Vagina (tissue), 2 donors: Measurements from ENCODE around the gene CERCAM. TPM values are rescaled to one million over a fixed set of nuclear protein-coding genes. Genes with fewer than 3 reads are reported as not detected.

ENCODE experiments used
- DNase-seq, 2 donors: peaks; one replicate each; pipeline ENCODE4 v3.0.0-alpha.2; 2017; ENCODE audit errors: extremely low spot score in 2 of 2
- H3K27ac ChIP-seq: fragments of 200-600 bp; sonication (generic); one replicate; pipeline ENCODE4 v1.5.1; 2019
- H3K27me3 ChIP-seq: fragments of 200-600 bp; sonication (generic); one replicate; pipeline ENCODE4 v1.5.1; 2019
- H3K36me3 ChIP-seq, 2 donors: fragments of 200-600 bp; sonication (generic); one replicate each; pipeline ENCODE4 v1.5.1; 2017 to 2019
- H3K4me1 ChIP-seq: fragments of 200-600 bp; sonication (generic); one replicate; pipeline ENCODE4 v1.5.1; 2019
- H3K4me3 ChIP-seq, 2 donors: fragments of 200-600 bp; sonication (generic); 1 replicate in 1 of 2; 2 replicates in 1 of 2; pipeline ENCODE4 v1.5.1; 2016 to 2019
- H3K9me3 ChIP-seq: fragments of 200-600 bp; sonication (generic); one replicate; pipeline ENCODE4 v1.5.1; 2019
- POLR2A ChIP-seq, 2 donors: fragments of 450-650 bp; IDR thresholded peaks; one replicate each; pipeline ENCODE4 v1.6.1; 2017; ENCODE audit warnings: antibody characterized with exemption in 2 of 2, mild to moderate bottlenecking in 2 of 2, moderate library complexity in 2 of 2
- POLR2AphosphoS5 ChIP-seq, 2 donors: sonication (generic); formaldehyde crosslinking; IDR thresholded peaks; one replicate each; pipeline ENCODE4 v1.9.0; 2017; ENCODE audit warnings: antibody characterized with exemption in 2 of 2, mild to moderate bottlenecking in 2 of 2, low read depth in 1 of 2; ENCODE audit not compliant: insufficient read depth in 1 of 2
- intact Hi-C: fragments of 100-400 bp; cut with DNase I; formaldehyde crosslinking; loops from one replicate; pipeline ENCODE4 v1.15.1; 2023
- total RNA-seq: library from RNA; depleted of rRNA; stranded (reverse); fragments of >200 nt; gene quantifications from one replicate; pipeline ENCODE4 v1.2.3, GENCODE V29; 2016
- TF ChIP-seq, protein P1 (sequence below), 3 experiments: fragments of 450-650 bp in 2 of 3; fragments of 200-600 bp in 1 of 3; sonication (generic) in 1 of 3; IDR thresholded peaks; one replicate each; pipeline ENCODE4 v1.5.1; 2017 to 2019; ENCODE audit warnings: antibody characterized with exemption in 3 of 3, mild to moderate bottlenecking in 2 of 3, moderate library complexity in 2 of 3

CERCAM gene
- total RNA-seq, 1 donor from 2014 or later: 36.1 TPM

DNA sequence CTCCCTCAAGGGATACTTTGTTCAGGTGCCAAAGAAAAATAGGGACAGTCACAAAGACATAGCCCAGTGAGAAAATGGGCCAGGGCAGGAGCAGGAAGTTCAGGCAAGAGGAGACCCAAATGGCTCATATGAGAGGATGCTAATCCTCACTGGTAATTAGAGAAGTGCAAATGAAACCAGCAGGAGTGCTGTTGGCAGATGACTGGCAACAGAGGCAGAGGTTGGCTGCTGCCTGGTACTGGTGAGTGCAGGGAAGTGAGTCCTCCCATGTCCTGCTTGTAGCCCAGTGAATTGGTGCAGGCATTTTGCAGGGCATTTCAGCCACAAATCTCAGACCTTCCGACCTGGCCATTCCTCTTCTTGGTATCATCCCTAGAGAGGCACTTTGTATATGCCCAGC is 58.6 kb downstream of the CERCAM start:
- Histone ChIP-seq H3K27me3 (no peaks in the 10 kb centered on the region), H3K9me3 (no peaks in the 10 kb centered on the region), H3K27ac (no peak overlapping the region), H3K36me3 (peaks cover 0 to 33% of the 10 kb centered on the region in 2 donors), H3K4me1 (no peaks in the 10 kb centered on the region), H3K4me3 (no peak overlapping the region)
- DNase-seq: no peak
- intact Hi-C loops: no loop called here
- TF ChIP-seq, protein P1, sequence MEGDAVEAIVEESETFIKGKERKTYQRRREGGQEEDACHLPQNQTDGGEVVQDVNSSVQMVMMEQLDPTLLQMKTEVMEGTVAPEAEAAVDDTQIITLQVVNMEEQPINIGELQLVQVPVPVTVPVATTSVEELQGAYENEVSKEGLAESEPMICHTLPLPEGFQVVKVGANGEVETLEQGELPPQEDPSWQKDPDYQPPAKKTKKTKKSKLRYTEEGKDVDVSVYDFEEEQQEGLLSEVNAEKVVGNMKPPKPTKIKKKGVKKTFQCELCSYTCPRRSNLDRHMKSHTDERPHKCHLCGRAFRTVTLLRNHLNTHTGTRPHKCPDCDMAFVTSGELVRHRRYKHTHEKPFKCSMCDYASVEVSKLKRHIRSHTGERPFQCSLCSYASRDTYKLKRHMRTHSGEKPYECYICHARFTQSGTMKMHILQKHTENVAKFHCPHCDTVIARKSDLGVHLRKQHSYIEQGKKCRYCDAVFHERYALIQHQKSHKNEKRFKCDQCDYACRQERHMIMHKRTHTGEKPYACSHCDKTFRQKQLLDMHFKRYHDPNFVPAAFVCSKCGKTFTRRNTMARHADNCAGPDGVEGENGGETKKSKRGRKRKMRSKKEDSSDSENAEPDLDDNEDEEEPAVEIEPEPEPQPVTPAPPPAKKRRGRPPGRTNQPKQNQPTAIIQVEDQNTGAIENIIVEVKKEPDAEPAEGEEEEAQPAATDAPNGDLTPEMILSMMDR (IDR thresholded peaks at IDR 0.05): no peak
- no peak for TF ChIP-seq POLR2A (IDR thresholded peaks at IDR 0.05)

DNA sequence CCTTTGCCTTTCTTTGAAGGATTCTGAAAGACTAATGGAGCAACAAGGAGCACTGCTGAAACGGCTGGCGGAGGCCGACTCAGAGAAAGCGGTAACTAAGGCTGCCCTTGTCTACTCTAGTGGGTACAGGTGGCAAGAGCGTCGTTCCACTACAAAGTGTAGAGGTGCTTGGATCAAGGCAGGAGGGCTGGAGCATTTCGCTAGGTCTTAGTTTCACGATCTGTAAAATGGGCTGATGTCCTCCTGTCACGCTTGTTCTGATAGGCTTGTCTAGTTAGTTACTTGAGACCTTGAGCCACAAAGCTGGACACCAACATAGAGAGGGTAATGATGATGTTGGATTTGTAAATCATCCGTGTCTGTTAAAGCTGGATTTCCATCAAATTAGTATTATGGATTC is 60.9 kb downstream of the CERCAM start:
- Histone ChIP-seq H3K36me3 (peaks cover 0 to 45% of the 10 kb centered on the region in 2 donors), H3K4me3 (no peak overlapping the region), H3K27me3 (no peaks in the 10 kb centered on the region), H3K4me1 (no peaks in the 10 kb centered on the region), H3K9me3 (no peaks in the 10 kb centered on the region), H3K27ac (no peak overlapping the region)
- TF ChIP-seq, protein P1 (IDR thresholded peaks at IDR 0.05): no peak
- TF ChIP-seq POLR2AphosphoS5 (IDR thresholded peaks at IDR 0.05; ENCODE audit: insufficient read depth in 1 of 2, low read depth in 1 of 2) (no peak), POLR2A (IDR thresholded peaks at IDR 0.05) (no peak)
- no peak for DNase-seq
- intact Hi-C loops: no loop called here

DNA sequence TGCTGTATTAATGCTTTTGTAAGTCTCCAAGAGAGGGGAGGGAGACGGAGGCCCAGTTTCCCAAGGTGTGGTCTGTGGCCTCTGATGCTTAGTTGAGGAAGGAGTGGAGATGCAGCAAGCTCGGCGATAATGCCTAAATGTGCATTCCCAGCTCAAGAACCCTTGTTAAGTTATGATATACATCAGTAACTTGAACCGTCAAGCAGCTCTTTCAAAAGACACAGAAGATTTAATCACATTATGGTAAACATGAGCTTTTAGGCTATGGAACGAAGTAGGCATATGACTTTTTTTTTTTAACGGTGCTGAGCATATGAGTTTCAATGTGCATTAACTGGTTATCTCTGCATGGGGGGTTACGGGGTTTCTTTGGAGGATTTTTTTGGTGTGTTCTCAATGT is 61.5 kb downstream of the CERCAM start:
- Histone ChIP-seq H3K4me3 (no peak overlapping the region), H3K4me1 (no peaks in the 10 kb centered on the region), H3K9me3 (no peaks in the 10 kb centered on the region), H3K27me3 (no peaks in the 10 kb centered on the region), H3K27ac (no peak overlapping the region), H3K36me3 (peaks cover 0 to 51% of the 10 kb centered on the region in 2 donors)
- DNase-seq: no peak
- no peak for TF ChIP-seq POLR2AphosphoS5 (IDR thresholded peaks at IDR 0.05; ENCODE audit: insufficient read depth in 1 of 2, low read depth in 1 of 2)
- TF ChIP-seq, protein P1 (IDR thresholded peaks at IDR 0.05): no peak
- TF ChIP-seq POLR2A (IDR thresholded peaks at IDR 0.05): no peak
- intact Hi-C loops: no loop called here

GRCh38 chr9:128484686-128485413 is 64.2 kb downstream of the CERCAM start:
- Histone ChIP-seq H3K4me3 (no peak overlapping the region), H3K27ac (no peak overlapping the region), H3K9me3 (no peaks in the 10 kb centered on the region), H3K36me3 (peaks cover 0 to 58% of the 10 kb centered on the region in 2 donors), H3K27me3 (no peaks in the 10 kb centered on the region), H3K4me1 (no peaks in the 10 kb centered on the region)
- TF ChIP-seq, protein P1 (IDR thresholded peaks at IDR 0.05): no peak
- TF ChIP-seq POLR2AphosphoS5 (IDR thresholded peaks at IDR 0.05; ENCODE audit: insufficient read depth in 1 of 2, low read depth in 1 of 2) (no peak), POLR2A (IDR thresholded peaks at IDR 0.05) (no peak)
- DNase-seq: no peak
- intact Hi-C loops: no loop called here

DNA sequence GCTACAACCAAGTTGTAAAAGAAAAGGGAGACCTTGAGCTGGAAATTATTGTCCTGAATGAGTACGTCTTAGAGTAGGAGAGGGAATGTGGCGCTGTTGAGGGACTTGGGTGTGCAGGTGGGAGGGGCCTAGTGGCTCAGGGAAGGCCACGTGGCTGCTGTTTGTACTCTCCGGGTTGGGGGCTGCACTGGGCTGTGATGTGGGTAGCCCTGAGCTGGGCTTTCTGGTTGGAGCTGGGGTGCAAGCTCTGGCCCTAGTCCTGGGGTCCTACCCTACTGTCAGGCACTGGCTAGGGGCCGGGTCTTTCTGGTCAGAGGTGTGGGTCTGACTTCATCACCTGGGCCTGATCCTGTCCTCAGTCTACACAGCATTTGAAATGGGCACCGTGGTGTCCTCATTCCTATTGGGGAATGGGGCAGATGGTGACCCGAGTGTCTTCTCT is 64.8 kb downstream of the CERCAM start:
- H3K36me3 ChIP-seq: peaks cover 0 to 58% of the 10 kb centered on the region in 2 donors
- DNase-seq: no peak
- H3K27me3 ChIP-seq: no peaks in the 10 kb centered on the region
- no peak overlapping the region for H3K27ac ChIP-seq
- no peak for TF ChIP-seq POLR2AphosphoS5 (IDR thresholded peaks at IDR 0.05; ENCODE audit: insufficient read depth in 1 of 2, low read depth in 1 of 2)
- TF ChIP-seq POLR2A (IDR thresholded peaks at IDR 0.05): no peak
- TF ChIP-seq, protein P1 (IDR thresholded peaks at IDR 0.05): no peak
- no peaks in the 10 kb centered on the region for H3K4me1 ChIP-seq
- no peaks in the 10 kb centered on the region for H3K9me3 ChIP-seq
- H3K4me3 ChIP-seq: no peak overlapping the region
- intact Hi-C loops: no loop called here
